Left renal pelvis (tissue), 4 donors: ENCODE results near the gene GOLGA8M. TPM values are rescaled to one million over a fixed set of nuclear protein-coding genes. Genes with fewer than 3 reads are reported as not detected.
A peak's percentile ranks its signal among the peaks of the same experiment; 100 is the strongest.
"Not testable (repeated sequence)": the region's sequence is repeated elsewhere in the genome, so short reads cannot be mapped to it uniquely, and the experiment has no call there.

Experiments used
- DNase-seq, 4 donors: peaks; one replicate each; pipeline ENCODE4 v3.0.0-alpha.2; 2013; ENCODE audit warnings: low read depth in 4 of 4, low spot score in 3 of 4
- polyA plus RNA-seq, 4 donors: library from polyadenylated mRNA; unstranded; fragments of 120-200 nt; gene quantifications; one replicate each; pipeline ENCODE4 v1.2.1, GENCODE V29; 2013; ENCODE audit not compliant: insufficient read length in 4 of 4

GOLGA8M gene
- 1 to 10 TPM; 1.7 to 4.1 (median 1.9) TPM for polyA plus RNA-seq

- not testable (repeated sequence) for DNase-seq
These were observed at the start of gene GOLGA8M for GRCh38 chr15:28712270-28712669. TSS of gene GOLGA8M (minus strand) at chr15:28712421. CDS start at chr15:28712323, 98 bp downstream.

GRCh38 chr15:28742890-28743289 is 30.7 kb upstream of the GOLGA8M start:
- not testable (repeated sequence) for DNase-seq

GRCh38 chr15:28738590-28739292 is 26.5 kb upstream of the GOLGA8M start:
- DNase-seq = not testable (repeated sequence)

- DNase-seq = not testable (repeated sequence)
These were observed 26.0 kb upstream of the GOLGA8M start for GRCh38 chr15:28738200-28738561.

- DNase-seq = peak in 1 of 4 donors; percentile 3
These were observed 25.4 kb upstream of the GOLGA8M start for GRCh38 chr15:28737521-28738199.

- DNase-seq = not testable (repeated sequence)
These were observed 15.8 kb upstream of the GOLGA8M start for GRCh38 chr15:28728061-28728460.

GRCh38 chr15:28727026-28727425 is 14.8 kb upstream of the GOLGA8M start:
- not testable (repeated sequence) for DNase-seq

GRCh38 chr15:28726102-28726501 is 13.9 kb upstream of the GOLGA8M start:
- no peak for DNase-seq

- DNase-seq = no peak
These were observed 13.3 kb upstream of the GOLGA8M start for GRCh38 chr15:28725556-28725955.

GRCh38 chr15:28723986-28724385 is 11.8 kb upstream of the GOLGA8M start:
- not testable (repeated sequence) for DNase-seq

GRCh38 chr15:28719626-28720025 is 7.4 kb upstream of the GOLGA8M start:
- not testable (repeated sequence) for DNase-seq

GRCh38 chr15:28718576-28718975 is 6.4 kb upstream of the GOLGA8M start:
- not testable (repeated sequence) for DNase-seq

- DNase-seq = not testable (repeated sequence)
These were observed 2.0 kb upstream of the GOLGA8M start for GRCh38 chr15:28714176-28714575.

GRCh38 chr15:28703927-28704326 is 8.3 kb downstream of the GOLGA8M start:
- not testable (repeated sequence) for DNase-seq

GRCh38 chr15:28702427-28702826 is 9.8 kb downstream of the GOLGA8M start:
- DNase-seq = not testable (repeated sequence)

GRCh38 chr15:28694006-28694751 is 18.0 kb downstream of the GOLGA8M start:
- not testable (repeated sequence) for DNase-seq

- DNase-seq = not testable (repeated sequence)
These were observed 19.2 kb downstream of the GOLGA8M start for GRCh38 chr15:28693021-28693420.

GRCh38 chr15:28673533-28673932 is 38.7 kb downstream of the GOLGA8M start:
- not testable (repeated sequence) for DNase-seq

- DNase-seq = not testable (repeated sequence)
These were observed 40.1 kb downstream of the GOLGA8M start for GRCh38 chr15:28672122-28672521.

- DNase-seq = not testable (repeated sequence)
These were observed 45.8 kb downstream of the GOLGA8M start for GRCh38 chr15:28666402-28666801.

- DNase-seq = not testable (repeated sequence)
These were observed 47.6 kb downstream of the GOLGA8M start for GRCh38 chr15:28664575-28664974.
